NT2/D1 (cell line): ENCODE data around the gene VPS41.

Experiments used
- DNase-seq: peaks from one replicate; pipeline ENCODE4 v3.0.0-alpha.2; 2011; ENCODE audit warnings: low read depth, low spot score
- H3K27me3 ChIP-seq: 2 replicates; pipeline ENCODE4 v1.6.0; 2011; ENCODE audit warnings: mild to moderate bottlenecking; ENCODE audit not compliant: insufficient read length, insufficient read depth
- H3K36me3 ChIP-seq: 2 replicates; pipeline ENCODE4 v1.6.1; 2011; ENCODE audit warnings: mild to moderate bottlenecking, low read length, mixed read lengths; ENCODE audit not compliant: insufficient read depth, insufficient read length
- H3K4me1 ChIP-seq: 2 replicates; pipeline ENCODE4 v1.5.1; 2011; ENCODE audit not compliant: insufficient read depth, insufficient read length
- H3K4me3 ChIP-seq: 2 replicates; pipeline ENCODE4 v1.5.1; 2011; ENCODE audit warnings: low read depth; ENCODE audit not compliant: insufficient read length
- H3K9ac ChIP-seq: 2 replicates; pipeline ENCODE4 v1.6.0; 2011; ENCODE audit warnings: low read depth; ENCODE audit not compliant: insufficient read length
- H3K9me3 ChIP-seq: 2 replicates; pipeline ENCODE4 v1.5.1; 2011; ENCODE audit warnings: mild to moderate bottlenecking, low read length; ENCODE audit not compliant: insufficient read depth
- SUZ12 ChIP-seq: IDR thresholded peaks from 2 replicates; pipeline ENCODE4 v1.6.1; 2011; ENCODE audit not compliant: insufficient read length, insufficient read depth; ENCODE audit errors: extremely low read depth
- YY1 ChIP-seq: IDR thresholded peaks from 2 replicates; pipeline ENCODE4 v1.6.1; 2011; ENCODE audit not compliant: insufficient read length, insufficient read depth
- ZNF274 ChIP-seq: IDR thresholded peaks from 2 replicates; pipeline ENCODE4 v1.6.1; 2011; ENCODE audit warnings: mild to moderate bottlenecking, low read depth, low read length

The VPS41 gene

DNA sequence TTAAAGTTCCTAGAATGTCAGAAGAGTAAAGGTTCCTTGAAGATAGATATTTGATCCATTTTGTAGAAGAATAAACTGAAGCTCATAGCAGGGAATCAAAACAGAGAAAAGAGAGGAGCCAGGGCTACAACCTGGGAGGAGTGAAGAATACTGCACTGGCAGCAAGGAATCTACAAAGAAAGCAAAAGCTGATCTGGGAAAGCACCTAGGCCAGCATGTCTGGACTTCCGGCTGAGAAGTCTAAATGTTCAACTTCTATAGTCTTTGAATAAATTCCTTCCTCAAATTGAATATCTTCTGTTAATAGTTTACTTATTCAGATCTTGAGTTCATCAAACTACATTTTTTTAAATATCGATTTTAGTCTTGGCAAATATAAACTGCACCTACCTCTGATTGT lies 78.2 kb downstream of the VPS41 start:
- Histone ChIP-seq H3K27me3 (no peaks in the 10 kb centered on the region), H3K9ac (no peak overlapping the region), H3K9me3 (no peaks in the 10 kb centered on the region), H3K4me1 (no peaks in the 10 kb centered on the region), H3K4me3 (no peak overlapping the region), H3K36me3 (no peaks in the 10 kb centered on the region)
- TF ChIP-seq ZNF274: no peak
- TF ChIP-seq SUZ12: no peak
- TF ChIP-seq YY1: no peak
- DNase-seq: no peak

DNA sequence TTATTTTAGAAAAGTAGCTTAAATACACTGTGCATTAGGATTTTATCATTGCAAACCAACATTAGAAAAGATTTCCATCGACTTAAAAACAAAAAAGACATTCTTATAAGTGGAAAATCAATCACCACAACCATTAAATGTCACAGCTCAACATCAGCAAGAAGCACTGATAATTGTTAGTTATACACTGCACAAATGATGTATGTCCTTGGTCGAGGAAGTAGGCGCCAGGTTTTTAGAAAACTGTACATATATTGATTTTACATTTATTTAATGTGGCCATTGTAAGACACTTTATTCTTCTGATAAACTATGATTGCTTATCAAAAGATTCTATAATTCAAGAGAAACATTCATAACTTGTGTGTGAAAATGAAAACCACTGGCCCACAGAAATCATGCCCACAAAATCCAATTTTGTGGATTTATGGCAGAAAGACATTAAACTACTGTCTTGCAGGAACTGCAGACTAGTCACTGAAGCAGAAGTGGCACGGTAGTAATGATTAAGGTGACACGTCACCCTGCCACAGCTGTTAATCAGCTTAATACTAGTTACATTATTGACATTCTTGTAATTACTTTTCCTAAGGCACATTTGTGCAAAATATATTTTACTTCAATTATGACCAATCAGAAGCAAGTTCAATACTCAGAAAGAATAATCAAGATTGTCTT lies 79.4 kb downstream of the VPS41 start:
- no peaks in the 10 kb centered on the region for H3K4me1 ChIP-seq
- H3K4me3 ChIP-seq: no peak overlapping the region
- H3K27me3 ChIP-seq: no peaks in the 10 kb centered on the region
- no peak overlapping the region for H3K9ac ChIP-seq
- TF ChIP-seq YY1: no peak
- no peak for TF ChIP-seq SUZ12
- TF ChIP-seq ZNF274: no peak
- no peaks in the 10 kb centered on the region for H3K36me3 ChIP-seq
- DNase-seq: no peak
- H3K9me3 ChIP-seq: no peaks in the 10 kb centered on the region

DNA sequence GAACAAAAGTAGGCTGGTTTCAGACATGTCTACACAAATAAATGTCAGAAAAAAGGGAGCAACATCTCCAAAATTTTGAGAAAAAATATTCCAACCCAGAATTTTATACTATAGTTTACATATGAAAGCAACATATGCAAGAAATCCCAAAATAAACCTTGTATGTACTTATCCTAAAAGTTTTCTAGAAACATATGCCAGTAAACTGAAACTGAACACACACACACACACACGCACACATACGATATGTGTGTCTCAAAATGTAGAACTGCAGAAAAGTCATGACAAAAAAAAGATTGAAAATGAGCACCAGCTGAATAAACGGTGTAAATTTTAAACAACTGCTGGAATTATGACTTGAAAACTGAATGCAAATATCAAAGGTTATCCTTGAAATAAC lies 81.0 kb downstream of the VPS41 start:
- Histone ChIP-seq H3K9ac (no peak overlapping the region), H3K9me3 (no peaks in the 10 kb centered on the region), H3K36me3 (no peaks in the 10 kb centered on the region), H3K27me3 (no peaks in the 10 kb centered on the region), H3K4me1 (no peaks in the 10 kb centered on the region), H3K4me3 (no peak overlapping the region)
- DNase-seq: no peak
- TF ChIP-seq ZNF274: no peak
- no peak for TF ChIP-seq YY1
- TF ChIP-seq SUZ12: no peak

DNA sequence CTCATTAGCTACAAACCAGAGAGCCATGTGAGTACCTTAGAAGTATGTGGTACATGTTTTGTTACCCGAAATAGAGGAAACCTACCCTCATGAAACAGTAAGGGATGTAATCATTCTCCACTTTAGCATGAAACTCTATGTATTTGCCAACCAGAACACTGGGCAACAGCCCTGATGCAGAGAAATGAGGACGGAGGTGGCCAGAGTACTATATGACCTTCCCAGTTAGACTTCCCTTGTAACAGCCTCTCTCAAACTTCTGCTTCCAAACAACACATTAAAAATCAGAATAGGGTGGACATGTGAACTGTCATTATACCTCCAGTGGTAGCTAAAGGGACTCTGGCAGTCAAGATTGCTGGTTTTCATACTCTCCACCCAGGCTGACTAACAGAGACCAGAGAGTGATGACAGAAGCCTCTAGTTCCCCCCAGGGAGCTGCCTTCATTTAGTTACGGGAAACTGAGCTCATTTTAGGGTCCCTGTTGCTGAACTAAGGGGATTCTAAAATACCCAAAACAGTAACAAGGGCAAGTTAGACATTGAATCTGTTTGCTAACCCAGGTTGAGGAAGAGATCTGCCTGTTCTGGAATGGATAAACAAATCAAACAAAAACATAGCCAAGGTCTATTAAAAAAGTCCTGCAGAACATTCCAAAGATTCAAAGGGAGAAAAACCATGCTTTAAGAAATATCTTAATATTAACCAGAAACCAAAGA lies 83.1 kb downstream of the VPS41 start:
- H3K36me3 ChIP-seq: no peaks in the 10 kb centered on the region
- H3K9ac ChIP-seq: no peak overlapping the region
- no peaks in the 10 kb centered on the region for H3K4me1 ChIP-seq
- H3K9me3 ChIP-seq: no peaks in the 10 kb centered on the region
- no peak overlapping the region for H3K4me3 ChIP-seq
- TF ChIP-seq YY1 (no peak), ZNF274 (no peak)
- no peaks in the 10 kb centered on the region for H3K27me3 ChIP-seq
- DNase-seq: no peak

DNA sequence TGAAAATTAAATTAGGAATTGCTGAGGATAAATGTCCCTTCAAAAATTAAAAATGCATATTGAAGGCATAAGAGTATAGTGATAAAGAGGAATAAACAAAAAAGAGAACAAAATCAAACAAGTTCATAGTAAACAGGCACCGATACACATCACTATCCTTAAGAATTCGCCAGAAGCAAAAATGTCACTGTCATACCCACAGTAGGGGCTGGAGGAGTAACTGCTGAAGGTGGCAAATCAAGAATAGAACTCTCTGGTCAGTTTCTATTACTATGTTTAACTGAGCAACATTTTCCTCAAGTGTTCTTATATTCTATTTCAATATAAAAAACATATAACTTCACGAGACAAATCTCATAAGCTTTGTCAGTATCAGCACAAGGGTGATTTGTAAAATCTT lies 84.0 kb downstream of the VPS41 start:
- no peaks in the 10 kb centered on the region for H3K9me3 ChIP-seq
- DNase-seq: no peak
- no peaks in the 10 kb centered on the region for H3K27me3 ChIP-seq
- TF ChIP-seq SUZ12 (no peak), YY1 (no peak), ZNF274 (no peak)
- H3K4me1 ChIP-seq: no peaks in the 10 kb centered on the region
- no peak overlapping the region for H3K4me3 ChIP-seq
- H3K9ac ChIP-seq: no peak overlapping the region
- no peaks in the 10 kb centered on the region for H3K36me3 ChIP-seq

DNA sequence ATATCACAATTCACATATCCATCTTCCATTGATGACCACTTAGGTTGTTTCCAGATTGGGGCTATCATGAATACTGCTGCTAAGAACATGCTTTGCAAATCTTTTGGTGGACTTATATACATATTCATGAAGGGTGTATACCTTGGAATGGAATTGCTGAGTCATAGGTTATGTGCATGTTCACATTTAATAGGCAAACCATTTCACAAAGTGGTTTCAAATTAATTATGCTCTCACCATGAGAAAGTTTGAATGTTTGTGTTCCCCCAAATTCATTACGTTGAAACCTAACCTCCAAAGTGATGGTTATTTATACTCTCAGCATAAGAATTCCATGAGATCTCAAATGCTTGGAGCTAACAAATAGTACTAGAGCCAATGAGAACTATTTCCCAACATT lies 86.4 kb downstream of the VPS41 start:
- TF ChIP-seq ZNF274 (no peak), YY1 (no peak)
- Histone ChIP-seq H3K4me1 (no peaks in the 10 kb centered on the region), H3K27me3 (no peaks in the 10 kb centered on the region), H3K36me3 (peaks cover 4% of the 10 kb centered on the region), H3K4me3 (no peak overlapping the region), H3K9me3 (no peaks in the 10 kb centered on the region), H3K9ac (no peak overlapping the region)
- DNase-seq: no peak

DNA sequence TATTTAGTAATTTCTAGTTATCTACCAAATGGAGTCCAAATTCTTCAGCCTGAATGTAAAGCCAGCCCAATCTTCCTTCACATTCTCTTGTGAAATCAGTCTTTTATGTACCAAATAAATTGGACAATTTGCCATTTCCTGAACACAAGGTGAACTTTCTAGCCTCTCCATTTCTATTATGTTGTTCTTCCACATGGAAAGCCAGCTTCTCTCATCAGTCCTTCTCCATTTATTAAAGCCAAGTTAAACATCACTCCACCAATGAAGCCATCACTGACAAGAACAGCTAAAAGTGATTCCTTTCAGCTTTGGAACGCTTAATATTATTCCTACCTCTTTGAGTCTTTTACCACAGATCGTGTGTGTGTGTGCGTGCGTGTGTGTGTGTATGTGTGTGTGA lies 88.4 kb downstream of the VPS41 start:
- Histone ChIP-seq H3K36me3 (peaks cover 11% of the 10 kb centered on the region), H3K4me3 (no peak overlapping the region)
- TF ChIP-seq ZNF274 (no peak), SUZ12 (no peak), YY1 (no peak)

More for the DNA sequence above, 88.4 kb downstream of the VPS41 start:
- Histone ChIP-seq H3K4me1 (no peaks in the 10 kb centered on the region), H3K9me3 (no peaks in the 10 kb centered on the region), H3K9ac (no peak overlapping the region), H3K27me3 (no peaks in the 10 kb centered on the region)
- no peak for DNase-seq
